Prostate gland (tissue), 2 donors: Measurements from ENCODE around the gene ZNF514.

Experiments
- POLR2A ChIP-seq: fragments of 450-650 bp; IDR thresholded peaks from one replicate; pipeline ENCODE4 v1.6.1; 2016; ENCODE audit warnings: antibody characterized with exemption, mild to moderate bottlenecking
- POLR2AphosphoS5 ChIP-seq: sonication (generic); formaldehyde crosslinking; IDR thresholded peaks from one replicate; pipeline ENCODE4 v1.6.1; 2017; ENCODE audit warnings: antibody characterized with exemption
- TF ChIP-seq, protein P1 (sequence below), 4 experiments: fragments of 200-600 bp in 2 of 4; fragments of 450-650 bp in 2 of 4; sonication (generic) in 2 of 4; IDR thresholded peaks; 1 replicate in 3 of 4; 2 replicates in 1 of 4; pipeline ENCODE4 v1.5.1; 2016 to 2019; ENCODE audit warnings: antibody characterized with exemption in 4 of 4, mild to moderate bottlenecking in 2 of 4, moderate library complexity in 2 of 4

DNA sequence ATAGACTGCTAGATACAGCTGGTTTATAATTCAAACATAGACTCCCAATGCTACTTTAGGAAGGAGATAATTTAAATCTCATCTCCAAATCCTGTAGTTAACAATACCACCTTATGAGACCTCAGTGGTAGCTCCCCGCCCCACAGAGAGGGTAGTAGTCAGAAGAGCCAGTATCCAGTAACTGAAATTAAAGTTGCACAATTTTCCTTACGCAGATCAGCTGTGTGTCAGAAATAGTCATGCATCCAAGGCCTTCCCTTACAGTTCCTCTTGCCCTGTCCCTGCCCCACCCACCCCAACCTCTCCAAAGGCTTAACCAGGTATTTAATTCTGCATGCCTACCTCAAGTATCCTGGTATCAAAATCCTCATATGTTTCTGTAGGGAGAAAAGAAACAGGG is 53.6 kb downstream of the ZNF514 start:
- TF ChIP-seq, protein P1, sequence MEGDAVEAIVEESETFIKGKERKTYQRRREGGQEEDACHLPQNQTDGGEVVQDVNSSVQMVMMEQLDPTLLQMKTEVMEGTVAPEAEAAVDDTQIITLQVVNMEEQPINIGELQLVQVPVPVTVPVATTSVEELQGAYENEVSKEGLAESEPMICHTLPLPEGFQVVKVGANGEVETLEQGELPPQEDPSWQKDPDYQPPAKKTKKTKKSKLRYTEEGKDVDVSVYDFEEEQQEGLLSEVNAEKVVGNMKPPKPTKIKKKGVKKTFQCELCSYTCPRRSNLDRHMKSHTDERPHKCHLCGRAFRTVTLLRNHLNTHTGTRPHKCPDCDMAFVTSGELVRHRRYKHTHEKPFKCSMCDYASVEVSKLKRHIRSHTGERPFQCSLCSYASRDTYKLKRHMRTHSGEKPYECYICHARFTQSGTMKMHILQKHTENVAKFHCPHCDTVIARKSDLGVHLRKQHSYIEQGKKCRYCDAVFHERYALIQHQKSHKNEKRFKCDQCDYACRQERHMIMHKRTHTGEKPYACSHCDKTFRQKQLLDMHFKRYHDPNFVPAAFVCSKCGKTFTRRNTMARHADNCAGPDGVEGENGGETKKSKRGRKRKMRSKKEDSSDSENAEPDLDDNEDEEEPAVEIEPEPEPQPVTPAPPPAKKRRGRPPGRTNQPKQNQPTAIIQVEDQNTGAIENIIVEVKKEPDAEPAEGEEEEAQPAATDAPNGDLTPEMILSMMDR (IDR thresholded peaks at IDR 0.05): no peak
- TF ChIP-seq POLR2A (no peak), POLR2AphosphoS5 (no peak)
